Non-pigmented ciliary epithelial cell (primary cell): Measurements from ENCODE around the gene CCDC92B.
"Not testable (repeated sequence)": the region's sequence is repeated elsewhere in the genome, so short reads cannot be mapped to it uniquely, and the experiment has no call there.

Source experiments
- DNase-seq: peaks from one replicate; pipeline ENCODE4 v3.0.0-alpha.2; 2010; ENCODE audit warnings: low read depth

Gene CCDC92B

GRCh38 chr17:2689411-2690164 lies 59.9 kb downstream of the CCDC92B start:
- no peak for DNase-seq

DNA sequence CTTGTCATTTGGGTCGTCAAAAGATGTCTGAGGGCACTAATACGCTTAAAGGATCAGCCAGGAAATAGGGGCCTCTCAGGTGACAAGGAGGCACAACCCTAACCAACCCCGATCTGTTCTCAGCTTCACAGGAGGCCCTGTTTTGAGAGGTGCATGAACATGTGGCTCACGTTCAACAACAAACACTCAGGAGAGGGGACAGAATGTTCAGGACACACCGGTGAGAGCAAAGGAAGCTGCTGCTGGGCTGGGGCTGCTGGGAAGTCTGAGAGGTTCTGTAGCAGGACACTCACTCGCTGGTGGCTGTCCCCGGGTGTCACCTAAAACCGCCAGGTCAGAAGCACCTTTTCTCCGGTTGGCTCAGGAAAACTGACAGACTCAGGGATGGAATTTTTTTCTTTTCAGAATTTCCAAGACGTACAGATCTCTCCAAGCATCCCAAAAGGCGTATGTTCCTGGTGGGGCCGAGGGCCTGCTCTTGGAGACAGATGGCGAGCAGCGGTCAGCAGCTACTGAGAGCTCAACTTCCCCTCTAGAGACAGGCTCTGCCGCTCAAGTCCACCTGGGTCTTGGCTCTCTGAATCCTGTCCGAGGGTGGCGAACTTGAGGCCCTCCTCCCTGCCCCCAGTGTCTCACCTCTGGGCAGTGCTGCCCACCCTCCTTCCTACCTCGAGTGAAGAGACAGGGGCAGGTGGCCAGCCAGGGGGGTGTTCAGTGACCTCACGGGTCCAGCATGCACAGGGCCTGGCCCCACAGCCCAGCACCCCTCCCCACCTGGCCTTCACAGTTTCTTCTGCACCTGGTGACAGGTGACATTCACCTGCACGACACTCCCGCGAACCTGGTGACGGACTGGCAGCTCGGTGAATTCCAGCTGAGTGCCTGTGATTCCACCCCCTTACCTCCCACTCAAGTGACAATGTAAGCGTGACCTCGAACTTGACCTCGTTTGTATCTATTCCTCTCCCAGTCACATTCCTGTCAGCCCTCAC lies 60.8 kb downstream of the CCDC92B start:
- no peak for DNase-seq

DNA sequence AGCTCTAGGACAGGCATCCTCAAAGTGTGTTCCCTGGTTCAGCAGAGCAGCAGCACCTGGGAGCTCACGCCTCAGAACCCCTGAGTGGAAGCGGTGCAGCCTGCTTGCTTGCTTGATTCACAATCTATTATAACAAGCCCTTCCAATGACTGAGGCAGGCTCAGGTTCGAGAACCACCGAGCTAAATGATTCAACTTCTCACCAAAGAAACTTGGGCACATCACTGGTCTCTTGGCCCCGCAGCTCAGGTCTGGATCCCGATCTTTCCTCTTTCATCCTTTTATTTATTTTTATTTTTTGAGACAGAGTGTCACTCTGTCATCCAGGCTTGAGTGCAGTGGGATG lies 62.4 kb downstream of the CCDC92B start:
- no peak for DNase-seq

GRCh38 chr17:2685696-2686095 lies 63.8 kb downstream of the CCDC92B start:
- DNase-seq, result no peak

DNA sequence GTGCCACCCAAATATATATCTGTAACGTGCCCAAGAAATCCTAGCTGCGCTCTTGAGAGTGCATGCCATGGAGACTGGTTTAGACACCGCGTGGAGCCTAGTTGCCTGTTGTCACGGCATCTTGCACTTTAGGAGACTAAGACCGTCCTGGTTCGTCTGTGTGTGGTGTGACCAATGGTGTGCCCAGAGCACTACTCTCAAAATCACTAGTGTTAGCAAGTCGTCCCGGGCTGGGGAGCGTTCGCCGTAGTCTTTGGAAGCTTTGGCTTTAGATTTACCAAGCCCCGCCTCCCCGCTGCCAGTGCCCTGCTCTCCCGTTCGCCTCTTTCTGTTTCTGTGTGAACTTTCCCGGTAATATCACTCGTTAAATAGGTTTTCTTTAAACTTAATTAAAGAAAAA lies 64.9 kb downstream of the CCDC92B start:
- DNase-seq, result no peak

DNA sequence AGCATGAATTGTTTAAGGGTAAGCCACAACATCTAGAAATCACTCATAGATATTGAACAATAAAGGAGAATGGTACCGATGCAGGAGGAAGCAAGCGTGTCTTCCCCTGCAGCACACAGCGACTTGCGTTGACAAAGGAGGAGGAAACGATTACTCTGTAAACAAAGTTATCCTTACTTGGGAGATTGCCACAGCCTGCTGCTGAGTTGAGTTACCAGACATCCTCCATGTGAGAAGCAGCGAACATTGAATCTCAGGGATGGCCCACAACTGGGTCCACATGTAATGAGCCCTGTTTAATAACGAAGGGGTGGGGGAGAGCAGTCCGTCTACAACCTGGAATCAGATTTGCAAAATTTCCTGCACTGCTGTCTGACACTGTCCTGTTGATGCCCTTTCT lies 65.5 kb downstream of the CCDC92B start:
- no peak for DNase-seq

DNA sequence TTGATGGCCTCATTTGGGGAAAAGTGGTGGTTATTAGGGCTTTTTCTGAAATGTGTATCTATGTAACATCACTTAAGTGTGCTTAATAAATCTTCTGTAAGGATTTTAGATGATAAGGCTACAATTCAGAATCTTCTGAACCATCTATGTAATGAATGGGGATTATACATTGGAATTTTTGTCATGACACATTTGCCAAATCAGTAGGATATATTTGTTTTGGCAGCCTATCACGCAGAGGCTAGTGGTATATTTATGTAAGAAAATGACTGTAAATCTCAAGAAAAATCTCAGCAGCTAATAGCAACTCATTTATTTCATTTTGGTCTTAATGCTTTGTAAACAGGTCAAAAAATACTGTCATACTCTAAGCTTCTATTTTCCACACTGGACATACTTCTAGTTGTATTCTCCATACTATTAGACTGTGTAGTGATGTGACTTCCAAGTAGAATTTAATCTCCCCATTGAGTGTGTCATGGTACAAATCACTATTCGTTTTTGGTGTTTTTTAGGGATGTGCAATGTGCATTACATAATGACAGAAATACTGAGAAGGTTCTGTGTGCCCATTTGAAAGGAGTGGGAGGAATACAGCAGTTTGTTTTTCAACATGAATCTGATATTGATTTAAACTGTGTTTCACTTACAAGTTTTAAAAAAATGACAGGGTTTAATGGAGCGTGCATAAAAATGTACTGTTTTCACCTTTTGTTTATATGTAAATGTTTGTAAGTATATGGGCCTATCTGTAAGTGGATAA lies 67.1 kb downstream of the CCDC92B start:
- DNase-seq, result no peak

- DNase-seq, result no peak
Observed at GRCh38 chr17:2681650-2682049, 67.8 kb downstream of the CCDC92B start.

DNA sequence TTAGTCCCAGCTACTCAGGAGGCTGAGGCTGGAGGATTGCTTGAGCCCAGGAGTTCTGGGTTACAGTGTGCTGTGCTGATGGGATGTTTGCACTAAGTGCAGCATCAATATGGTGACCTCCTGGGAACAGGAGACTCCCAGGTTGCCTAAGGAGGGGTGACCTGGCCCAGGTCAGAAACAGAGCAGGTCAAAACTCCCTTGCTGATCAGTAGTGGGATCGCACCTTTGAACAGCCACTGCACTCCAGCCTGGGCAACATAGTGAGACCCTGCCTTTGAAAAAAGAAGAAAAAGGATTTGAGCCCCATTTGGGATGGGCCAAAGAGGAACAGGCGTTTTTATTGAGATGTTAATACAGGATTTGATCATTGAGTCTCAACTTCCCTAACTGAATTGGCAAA lies 68.5 kb downstream of the CCDC92B start:
- no peak for DNase-seq

DNA sequence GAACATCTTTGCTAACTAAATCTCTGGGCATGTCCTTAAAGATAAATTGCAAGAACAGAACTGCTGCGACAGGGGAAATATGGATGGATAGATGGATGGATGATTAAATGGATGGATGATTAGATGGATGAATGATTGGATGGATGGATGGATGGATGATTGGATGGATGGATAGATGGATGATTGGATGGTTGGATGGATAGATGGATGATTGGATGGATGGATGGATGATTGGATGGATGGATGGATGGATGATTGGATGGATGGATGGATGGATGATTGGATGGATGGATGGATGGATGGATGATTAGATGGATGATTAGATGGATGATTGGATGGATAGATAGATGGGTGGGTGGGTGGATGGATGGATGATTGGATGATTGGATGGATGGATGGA lies 70.2 kb downstream of the CCDC92B start:
- DNase-seq, result not testable (repeated sequence)
